Measurements from ENCODE around the gene CWF19L1.

CWF19L1 gene

DNA sequence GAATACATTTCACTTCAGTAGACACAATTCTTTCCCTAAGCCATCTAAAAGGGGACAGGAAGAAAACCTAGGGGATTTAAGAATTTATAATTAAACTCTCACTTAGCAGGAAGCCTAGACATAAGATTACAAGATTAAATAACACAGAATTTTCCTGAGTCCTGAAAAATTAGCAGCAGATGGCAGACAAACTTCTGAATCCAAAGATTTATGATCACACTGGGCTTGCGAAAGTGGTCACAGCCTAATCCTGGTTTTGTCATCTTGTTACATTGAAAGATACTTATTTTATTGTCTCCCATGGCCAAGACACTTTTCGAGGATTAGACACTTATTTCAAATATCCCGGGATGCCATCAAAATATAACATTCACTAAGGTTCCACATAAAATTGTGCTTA lies 84.5 kb downstream of the CWF19L1 start:
- no peak for DNase-seq
